Nasal cavity respiratory epithelium epithelial cell of viscerocranial mucosa (primary cell): Measurements from ENCODE around the gene SNX14. TPM values are rescaled to one million over a fixed set of nuclear protein-coding genes. Genes with fewer than 3 reads are reported as not detected.

Experiments used
- total RNA-seq: library from RNA; depleted of rRNA; stranded (reverse); fragments of >200 nt; gene quantifications from 2 replicates; pipeline ENCODE4 v1.2.3, GENCODE V29; 2014

SNX14 gene, protein sequence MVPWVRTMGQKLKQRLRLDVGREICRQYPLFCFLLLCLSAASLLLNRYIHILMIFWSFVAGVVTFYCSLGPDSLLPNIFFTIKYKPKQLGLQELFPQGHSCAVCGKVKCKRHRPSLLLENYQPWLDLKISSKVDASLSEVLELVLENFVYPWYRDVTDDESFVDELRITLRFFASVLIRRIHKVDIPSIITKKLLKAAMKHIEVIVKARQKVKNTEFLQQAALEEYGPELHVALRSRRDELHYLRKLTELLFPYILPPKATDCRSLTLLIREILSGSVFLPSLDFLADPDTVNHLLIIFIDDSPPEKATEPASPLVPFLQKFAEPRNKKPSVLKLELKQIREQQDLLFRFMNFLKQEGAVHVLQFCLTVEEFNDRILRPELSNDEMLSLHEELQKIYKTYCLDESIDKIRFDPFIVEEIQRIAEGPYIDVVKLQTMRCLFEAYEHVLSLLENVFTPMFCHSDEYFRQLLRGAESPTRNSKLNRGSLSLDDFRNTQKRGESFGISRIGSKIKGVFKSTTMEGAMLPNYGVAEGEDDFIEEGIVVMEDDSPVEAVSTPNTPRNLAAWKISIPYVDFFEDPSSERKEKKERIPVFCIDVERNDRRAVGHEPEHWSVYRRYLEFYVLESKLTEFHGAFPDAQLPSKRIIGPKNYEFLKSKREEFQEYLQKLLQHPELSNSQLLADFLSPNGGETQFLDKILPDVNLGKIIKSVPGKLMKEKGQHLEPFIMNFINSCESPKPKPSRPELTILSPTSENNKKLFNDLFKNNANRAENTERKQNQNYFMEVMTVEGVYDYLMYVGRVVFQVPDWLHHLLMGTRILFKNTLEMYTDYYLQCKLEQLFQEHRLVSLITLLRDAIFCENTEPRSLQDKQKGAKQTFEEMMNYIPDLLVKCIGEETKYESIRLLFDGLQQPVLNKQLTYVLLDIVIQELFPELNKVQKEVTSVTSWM
- 98.1 and 99.1 TPM in 2 replicates for total RNA-seq

DNA sequence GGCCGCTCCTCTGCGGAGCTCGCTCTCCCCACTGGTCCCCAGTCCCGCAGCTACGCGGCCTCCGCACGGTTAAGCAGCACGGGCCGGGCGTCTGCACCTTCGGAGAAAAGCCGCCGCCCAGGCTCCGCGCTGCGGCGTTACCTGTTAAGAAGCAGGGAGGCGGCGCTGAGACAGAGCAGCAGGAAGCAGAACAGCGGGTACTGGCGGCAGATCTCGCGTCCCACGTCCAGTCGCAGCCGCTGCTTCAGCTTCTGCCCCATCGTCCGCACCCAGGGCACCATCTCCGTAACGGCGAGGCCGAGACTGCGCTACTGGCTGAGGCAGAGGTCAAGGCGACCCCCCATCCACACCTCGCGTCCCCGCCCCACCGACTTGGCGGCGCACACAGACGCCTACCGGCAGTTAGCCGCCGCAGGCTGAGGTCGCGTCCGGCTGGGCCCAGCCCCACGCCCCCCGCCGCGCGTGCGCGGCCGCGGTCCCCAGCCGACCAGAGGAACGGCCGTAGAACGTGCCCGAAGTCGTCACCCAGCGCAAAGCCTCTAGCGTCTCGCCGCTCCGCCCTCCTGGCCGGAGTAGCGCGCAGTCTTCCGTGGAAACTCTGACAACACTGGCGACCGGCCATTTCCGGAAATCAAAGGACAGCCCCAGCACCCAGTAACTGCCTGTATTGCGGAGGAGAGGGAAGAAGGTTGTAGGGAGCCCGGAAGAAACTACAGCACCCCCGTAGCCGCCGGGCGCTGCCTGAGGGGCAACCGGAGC, at the start of gene SNX14:
SNX14 (minus strand) TSS at position 421 of the 759 bp plus-strand sequence; CDS start at position 281, 140 bp downstream.

DNA sequence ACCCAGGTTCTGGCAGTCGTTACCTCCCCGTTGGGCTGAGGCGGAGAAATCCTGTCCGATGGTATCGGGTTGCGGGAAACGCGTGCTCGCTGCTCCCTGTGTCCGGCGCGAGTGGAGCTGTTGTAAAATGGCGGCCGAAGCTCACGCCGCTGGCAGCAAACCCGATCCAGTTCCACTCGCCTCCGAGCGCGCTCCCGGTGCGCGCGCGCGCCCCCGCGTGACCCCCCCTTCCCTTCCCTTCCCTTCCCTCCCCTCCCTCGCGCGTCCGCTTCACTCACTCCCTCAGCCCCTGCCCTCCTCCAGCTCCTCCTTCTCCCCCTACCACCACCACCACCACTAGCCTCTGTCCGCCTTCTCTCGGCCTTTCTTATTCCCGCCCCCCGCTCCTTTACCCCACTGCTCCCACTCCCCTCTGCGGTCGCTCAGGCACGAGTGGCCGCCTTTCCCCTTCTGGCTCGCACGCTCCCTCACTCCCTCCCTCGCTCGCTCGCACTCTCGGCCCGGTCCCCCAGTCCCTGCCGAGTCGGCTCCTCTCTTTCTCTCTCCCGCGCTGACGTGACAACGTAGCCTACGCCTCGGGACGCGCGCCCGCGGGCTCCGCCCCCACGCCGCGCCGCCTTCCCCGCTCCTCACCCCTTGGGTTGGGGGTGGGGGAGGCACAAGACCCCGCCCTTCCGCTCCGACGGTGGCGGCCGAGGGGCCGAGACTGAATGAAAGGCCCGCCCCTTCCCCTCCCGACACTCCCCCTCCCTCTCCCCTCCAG, 49.3 kb upstream of the SNX14 start, which contains the start of gene SYNCRIP:
SYNCRIP (minus strand) TSS at position 113 of the 763 bp plus-strand sequence. CDS start 1,447 bp downstream, outside the sequence.

Other genes with a start within 250 kb of the SNX14 start
- gene NT5E, start 143.8 kb downstream of the SNX14 start, total RNA-seq, result 23.8 and 74.5 TPM in 2 replicates
- gene SYNCRIP, start 49.0 kb upstream of the SNX14 start, total RNA-seq, result 67.0 and 107 TPM in 2 replicates